Stomach (tissue), 4 donors: Measurements from ENCODE around the gene BTBD9.

Experiments used
- EP300 ChIP-seq: sonication (generic); formaldehyde crosslinking; IDR thresholded peaks from one replicate; pipeline ENCODE4 v1.6.1; 2017; ENCODE audit warnings: antibody characterized with exemption
- POLR2A ChIP-seq, 4 donors: fragments of 450-650 bp; IDR thresholded peaks; one replicate each; pipeline ENCODE4 v1.6.1; 2016; ENCODE audit warnings: antibody characterized with exemption in 4 of 4, control low read depth in 2 of 4, mild to moderate bottlenecking in 1 of 4, moderate library complexity in 1 of 4
- POLR2AphosphoS5 ChIP-seq, 3 donors: sonication (generic); formaldehyde crosslinking; IDR thresholded peaks; one replicate each; pipeline ENCODE4 v1.6.1; 2016; ENCODE audit warnings: antibody characterized with exemption in 3 of 3
- TF ChIP-seq, protein P1 (sequence below), 7 experiments: fragments of 450-650 bp in 4 of 7; fragments of 200-600 bp in 3 of 7; sonication (generic) in 3 of 7; IDR thresholded peaks; one replicate each; pipeline ENCODE4 v1.5.1; 2016 to 2019; ENCODE audit warnings: antibody characterized with exemption in 7 of 7, control low read depth in 2 of 7, mild to moderate bottlenecking in 1 of 7

DNA sequence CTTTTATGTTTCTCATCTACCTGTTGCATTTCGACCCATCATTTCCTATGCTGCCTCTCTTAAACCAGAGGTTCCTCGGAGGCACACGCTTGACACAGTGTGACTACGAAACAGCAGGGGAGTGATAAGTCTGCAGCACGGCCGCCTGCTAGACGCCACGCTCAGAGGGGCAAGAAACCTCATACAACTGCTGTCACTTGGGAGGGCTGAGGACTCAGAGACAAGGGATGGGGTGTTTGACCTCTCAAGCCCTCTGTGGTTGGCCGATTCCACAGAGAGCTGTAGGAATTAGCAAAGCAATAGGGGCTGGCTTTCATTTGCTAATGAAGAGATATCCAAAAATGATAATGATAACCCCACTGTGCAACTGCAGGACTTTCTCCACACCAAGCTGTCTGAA is 447.7 kb downstream of the BTBD9 start:
- TF ChIP-seq, protein P1, sequence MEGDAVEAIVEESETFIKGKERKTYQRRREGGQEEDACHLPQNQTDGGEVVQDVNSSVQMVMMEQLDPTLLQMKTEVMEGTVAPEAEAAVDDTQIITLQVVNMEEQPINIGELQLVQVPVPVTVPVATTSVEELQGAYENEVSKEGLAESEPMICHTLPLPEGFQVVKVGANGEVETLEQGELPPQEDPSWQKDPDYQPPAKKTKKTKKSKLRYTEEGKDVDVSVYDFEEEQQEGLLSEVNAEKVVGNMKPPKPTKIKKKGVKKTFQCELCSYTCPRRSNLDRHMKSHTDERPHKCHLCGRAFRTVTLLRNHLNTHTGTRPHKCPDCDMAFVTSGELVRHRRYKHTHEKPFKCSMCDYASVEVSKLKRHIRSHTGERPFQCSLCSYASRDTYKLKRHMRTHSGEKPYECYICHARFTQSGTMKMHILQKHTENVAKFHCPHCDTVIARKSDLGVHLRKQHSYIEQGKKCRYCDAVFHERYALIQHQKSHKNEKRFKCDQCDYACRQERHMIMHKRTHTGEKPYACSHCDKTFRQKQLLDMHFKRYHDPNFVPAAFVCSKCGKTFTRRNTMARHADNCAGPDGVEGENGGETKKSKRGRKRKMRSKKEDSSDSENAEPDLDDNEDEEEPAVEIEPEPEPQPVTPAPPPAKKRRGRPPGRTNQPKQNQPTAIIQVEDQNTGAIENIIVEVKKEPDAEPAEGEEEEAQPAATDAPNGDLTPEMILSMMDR (IDR thresholded peaks at IDR 0.05): no peak
- no peak for TF ChIP-seq EP300
- no peak for TF ChIP-seq POLR2A (IDR thresholded peaks at IDR 0.05)
- no peak for TF ChIP-seq POLR2AphosphoS5 (IDR thresholded peaks at IDR 0.05)
